Mesenchymal stem cell (in vitro differentiated cells and primary cell): ENCODE results near the gene PRKG1.

Experiments used
- DNase-seq: peaks from one replicate; pipeline ENCODE4 v3.0.0-alpha.2; 2013
- H2AFZ ChIP-seq: one replicate; pipeline ENCODE4 v1.6.1; 2013; ENCODE audit warnings: low read depth, mild to moderate bottlenecking, control low read depth, inconsistent platforms, low read length, moderate library complexity
- H2AK5ac ChIP-seq: 2 replicates; pipeline ENCODE4 v1.6.1; 2013; ENCODE audit warnings: low read length, moderate library complexity, mild to moderate bottlenecking, inconsistent platforms; ENCODE audit not compliant: severe bottlenecking
- H2BK120ac ChIP-seq: one replicate; pipeline ENCODE4 v1.6.1; 2013; ENCODE audit warnings: low read depth, mild to moderate bottlenecking, inconsistent platforms, low read length, moderate library complexity
- H2BK12ac ChIP-seq, 2 experiments: one replicate each; pipeline ENCODE4 v1.6.1; 2013; ENCODE audit warnings: inconsistent platforms in 2 of 2, low read length in 2 of 2, mild to moderate bottlenecking in 2 of 2, moderate library complexity in 2 of 2, control low read depth in 1 of 2
- H2BK15ac ChIP-seq: one replicate; pipeline ENCODE4 v1.6.1; 2013; ENCODE audit warnings: mild to moderate bottlenecking, low read depth, inconsistent platforms; ENCODE audit not compliant: poor library complexity, severe bottlenecking
- H2BK5ac ChIP-seq: 2 replicates; pipeline ENCODE4 v1.6.1; 2013; ENCODE audit warnings: low read depth, mild to moderate bottlenecking, low read length, control low read depth, inconsistent platforms; ENCODE audit not compliant: poor library complexity, severe bottlenecking
- H3K14ac ChIP-seq, 2 experiments: one replicate each; pipeline ENCODE4 v1.6.1; 2013; ENCODE audit warnings: inconsistent platforms in 2 of 2, low read length in 2 of 2, control low read depth in 1 of 2, mild to moderate bottlenecking in 1 of 2, moderate library complexity in 1 of 2
- H3K18ac ChIP-seq, 2 experiments: one replicate each; pipeline ENCODE4 v1.6.1; 2013; ENCODE audit warnings: inconsistent platforms in 2 of 2, low read length in 2 of 2, control low read depth in 1 of 2, low read depth in 1 of 2, mild to moderate bottlenecking in 1 of 2
- H3K23ac ChIP-seq, 2 experiments: one replicate each; pipeline ENCODE4 v1.6.1; 2013; ENCODE audit warnings: inconsistent platforms in 2 of 2, low read length in 2 of 2, mild to moderate bottlenecking in 2 of 2, moderate library complexity in 2 of 2, control low read depth in 1 of 2
- H3K27ac ChIP-seq: 2 replicates; pipeline ENCODE4 v1.5.1; 2013; ENCODE audit warnings: mild to moderate bottlenecking, moderate library complexity, low read length, control low read depth, inconsistent platforms; ENCODE audit not compliant: poor library complexity, severe bottlenecking
- H3K27me3 ChIP-seq, 2 experiments: 2 replicates each; pipeline versions ENCODE4 v1.6.1 to v1.7.0; 2013; ENCODE audit warnings: low read length in 2 of 2, mild to moderate bottlenecking in 2 of 2, moderate library complexity in 2 of 2, control low read depth in 1 of 2, inconsistent platforms in 1 of 2; ENCODE audit not compliant: control insufficient read depth in 1 of 2, insufficient read depth in 1 of 2
- H3K36me3 ChIP-seq, 2 experiments: 2 replicates each; pipeline versions ENCODE4 v1.6.1 to v1.7.0; 2013; ENCODE audit warnings: low read length in 2 of 2, control low read depth in 1 of 2, inconsistent platforms in 1 of 2, low read depth in 1 of 2, mild to moderate bottlenecking in 1 of 2; ENCODE audit not compliant: insufficient read depth in 2 of 2, control insufficient read depth in 1 of 2
- H3K4ac ChIP-seq, 2 experiments: one replicate each; pipeline ENCODE4 v1.6.1; 2013; ENCODE audit warnings: inconsistent platforms in 2 of 2, low read length in 2 of 2, mild to moderate bottlenecking in 2 of 2, moderate library complexity in 2 of 2, control low read depth in 1 of 2, low read depth in 1 of 2
- H3K4me1 ChIP-seq: 2 replicates; pipeline ENCODE4 v1.6.1; 2013; ENCODE audit warnings: low read depth, low read length, control low read depth; ENCODE audit not compliant: control insufficient read depth, insufficient read depth
- H3K4me2 ChIP-seq: 2 replicates; pipeline ENCODE4 v1.6.1; 2013; ENCODE audit warnings: low read length, mild to moderate bottlenecking, inconsistent platforms; ENCODE audit not compliant: poor library complexity, severe bottlenecking
- H3K4me3 ChIP-seq, 2 experiments: 2 replicates each; pipeline versions ENCODE4 v1.5.1 to v1.7.0; 2013; ENCODE audit warnings: low read length in 2 of 2, mild to moderate bottlenecking in 2 of 2, control low read depth in 1 of 2, low read depth in 1 of 2; ENCODE audit not compliant: insufficient read depth in 1 of 2
- H3K79me1 ChIP-seq: replicated peaks from 2 replicates; pipeline ENCODE4 v1.6.1; 2013; ENCODE audit warnings: mild to moderate bottlenecking, control low read depth, low read length, inconsistent platforms; ENCODE audit not compliant: poor library complexity, severe bottlenecking
- H3K9ac ChIP-seq: 2 replicates; pipeline ENCODE4 v1.7.0; 2013; ENCODE audit warnings: mild to moderate bottlenecking, low read length, moderate library complexity
- H3K9me3 ChIP-seq: 2 replicates; pipeline ENCODE4 v1.7.0; 2013; ENCODE audit warnings: mild to moderate bottlenecking, low read length; ENCODE audit not compliant: control insufficient read depth
- H4K8ac ChIP-seq: one replicate; pipeline ENCODE4 v1.6.1; 2013; ENCODE audit warnings: inconsistent platforms, mild to moderate bottlenecking, low read length, moderate library complexity
- H4K91ac ChIP-seq: one replicate; pipeline ENCODE4 v1.6.1; 2013; ENCODE audit warnings: mild to moderate bottlenecking, low read length, inconsistent platforms
- WGBS: methylation state at CpG from one replicate; pipeline ENCODE4 v1.1.7; 2013; ENCODE audit warnings: mixed read lengths; 5-methylcytosine and 5-hydroxymethylcytosine counted together

PRKG1 gene

DNA sequence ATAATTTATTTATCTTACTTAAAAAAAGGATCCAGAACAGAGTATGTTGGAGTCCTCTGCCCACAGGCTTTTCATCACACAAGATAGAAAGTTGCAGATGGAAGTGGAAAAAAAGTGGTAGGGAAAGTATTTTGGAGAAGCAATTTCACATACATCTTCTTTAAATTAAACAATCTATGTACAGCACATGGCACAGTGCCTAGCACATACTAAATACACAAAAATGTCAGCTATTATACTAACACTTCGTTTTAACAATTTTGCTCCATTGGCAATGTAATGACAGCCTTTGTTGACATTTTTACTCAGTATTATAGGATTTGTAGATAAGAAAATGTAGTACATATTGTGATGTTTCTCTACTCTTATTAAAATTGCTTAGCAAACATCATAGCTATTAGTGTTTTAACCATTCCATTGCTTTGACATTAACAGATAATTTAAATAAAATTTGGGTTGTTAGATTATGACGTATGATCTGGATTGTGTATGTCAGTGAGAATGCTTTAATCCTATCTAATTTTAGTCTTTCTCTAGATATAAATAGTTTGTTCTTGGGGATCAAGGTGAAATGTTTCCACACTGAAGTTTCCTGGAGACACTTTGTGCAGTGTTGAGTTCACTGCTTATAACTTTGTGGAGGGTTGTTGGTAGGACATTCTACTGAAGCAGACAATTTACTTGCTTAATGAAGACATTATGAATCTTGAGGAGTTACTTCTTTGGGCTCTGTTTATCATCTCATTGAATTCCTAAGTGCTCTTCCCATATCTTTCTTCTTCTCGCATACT is 1037.0 kb downstream of the PRKG1 start:
- H3K9me3 ChIP-seq = no peaks in the 10 kb centered on the region
- no peaks in the 10 kb centered on the region for H3K79me1 ChIP-seq
- H3K14ac ChIP-seq = no peak overlapping the region
- no peak for DNase-seq
- no peak overlapping the region for H3K27ac ChIP-seq
- H2BK120ac ChIP-seq = no peak overlapping the region
- no peak overlapping the region for H2BK15ac ChIP-seq
- H3K27me3 ChIP-seq = no peaks in the 10 kb centered on the region
- no peaks in the 10 kb centered on the region for H3K4me1 ChIP-seq
- 40% methylated on average over 1 of the region's 3 CpGs for WGBS
- H2BK5ac ChIP-seq = no peak overlapping the region
- no peak overlapping the region for H2BK12ac ChIP-seq
- no peak overlapping the region for H3K4me2 ChIP-seq
- H3K23ac ChIP-seq = no peak overlapping the region
- no peak overlapping the region for H3K9ac ChIP-seq
- no peak overlapping the region for H2AFZ ChIP-seq
- no peak overlapping the region for H4K91ac ChIP-seq
- H4K8ac ChIP-seq = no peak overlapping the region
- no peak overlapping the region for H3K4me3 ChIP-seq
- no peaks in the 10 kb centered on the region for H3K36me3 ChIP-seq
- no peak overlapping the region for H2AK5ac ChIP-seq
- H3K18ac ChIP-seq = no peak overlapping the region
- no peak overlapping the region for H3K4ac ChIP-seq

DNA sequence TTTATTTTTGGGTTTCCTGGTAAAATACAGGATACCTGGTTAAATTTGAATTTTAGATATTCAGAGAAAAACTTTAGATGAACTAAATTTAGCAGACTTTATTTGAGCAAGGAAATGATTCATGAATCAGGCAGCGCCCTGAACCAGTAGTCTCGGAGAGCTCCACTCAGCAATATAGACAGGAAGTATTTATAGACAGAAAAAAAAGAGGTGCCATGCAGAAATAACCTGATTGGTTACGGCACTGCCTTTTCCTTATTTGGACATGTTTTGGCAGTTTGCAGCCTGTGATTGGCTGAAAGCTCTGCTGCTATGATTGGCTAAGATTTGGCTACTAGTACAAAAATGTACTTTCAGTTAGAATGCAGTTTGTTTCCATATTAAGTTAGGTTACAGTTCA is 1041.5 kb downstream of the PRKG1 start:
- Histone ChIP-seq H4K91ac (no peak overlapping the region), H3K36me3 (no peaks in the 10 kb centered on the region), H2BK5ac (no peak overlapping the region), H2BK12ac (no peak overlapping the region), H3K4ac (no peak overlapping the region), H3K27me3 (no peaks in the 10 kb centered on the region), H3K14ac (no peak overlapping the region), H3K4me3 (no peak overlapping the region), H3K4me2 (no peak overlapping the region), H2BK15ac (no peak overlapping the region), H2BK120ac (no peak overlapping the region), H2AK5ac (no peak overlapping the region), H3K23ac (no peak overlapping the region), H3K79me1 (no peaks in the 10 kb centered on the region), H2AFZ (no peak overlapping the region), H3K4me1 (no peaks in the 10 kb centered on the region), H4K8ac (no peak overlapping the region), H3K9me3 (no peaks in the 10 kb centered on the region), H3K27ac (no peak overlapping the region), H3K18ac (no peak overlapping the region), H3K9ac (no peak overlapping the region)
- no peak for DNase-seq
- 88% methylated on average over 3 of the region's 3 CpGs for WGBS

DNA sequence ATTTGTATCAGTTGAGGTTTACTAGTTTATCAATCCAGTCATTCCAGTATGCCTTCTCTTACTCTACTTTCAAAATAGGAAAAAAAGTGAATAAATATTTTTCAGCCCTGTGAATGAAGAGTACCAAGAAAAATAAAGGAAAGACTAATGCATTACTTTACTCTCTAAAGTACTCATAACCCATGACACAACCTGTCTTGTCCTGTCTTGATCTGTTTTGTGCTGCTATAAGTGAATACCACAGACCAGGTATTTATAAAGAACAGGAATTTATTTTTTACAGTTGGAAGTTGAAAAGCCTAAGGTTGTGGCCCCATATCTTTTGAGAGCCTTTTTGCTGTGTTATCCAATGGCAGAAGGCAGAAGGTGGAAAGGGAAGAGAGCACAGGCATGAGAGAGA is 1045.2 kb downstream of the PRKG1 start:
- Histone ChIP-seq H2AK5ac (no peak overlapping the region), H3K14ac (no peak overlapping the region), H3K9me3 (no peaks in the 10 kb centered on the region), H3K36me3 (no peaks in the 10 kb centered on the region), H3K4me1 (peaks cover 1% of the 10 kb centered on the region), H3K79me1 (no peaks in the 10 kb centered on the region), H4K8ac (no peak overlapping the region), H3K4ac (no peak overlapping the region), H4K91ac (no peak overlapping the region), H3K27ac (no peak overlapping the region), H3K4me3 (no peak overlapping the region), H3K18ac (no peak overlapping the region), H3K4me2 (no peak overlapping the region), H2BK5ac (no peak overlapping the region), H3K27me3 (no peaks in the 10 kb centered on the region), H2BK120ac (no peak overlapping the region), H3K23ac (no peak overlapping the region), H3K9ac (no peak overlapping the region), H2BK15ac (no peak overlapping the region), H2AFZ (no peak overlapping the region), H2BK12ac (no peak overlapping the region)
- no peak for DNase-seq

DNA sequence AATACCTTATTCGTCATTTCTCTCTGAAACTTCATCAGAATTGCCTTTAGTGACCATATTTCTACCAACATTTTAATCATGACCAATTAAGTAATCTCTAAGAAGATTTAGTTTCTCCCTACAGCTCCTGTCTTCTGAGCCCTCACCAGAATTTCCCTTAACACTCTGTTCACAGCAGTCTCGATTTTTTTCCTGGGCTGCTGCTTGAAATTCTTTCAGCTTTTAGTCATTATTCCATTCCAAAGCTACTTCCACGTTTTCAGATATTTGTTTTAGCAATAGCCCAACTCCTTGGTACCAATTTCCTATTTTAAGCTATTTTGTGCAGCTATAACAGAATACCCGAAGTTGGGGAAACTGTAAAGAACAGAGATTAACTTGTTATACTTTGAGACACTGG is 1047.4 kb downstream of the PRKG1 start:
- Histone ChIP-seq H4K8ac (no peak overlapping the region), H2BK5ac (no peak overlapping the region), H2AK5ac (no peak overlapping the region), H3K36me3 (no peaks in the 10 kb centered on the region), H3K9ac (no peak overlapping the region), H3K23ac (no peak overlapping the region), H3K4me1 (peaks cover 1% of the 10 kb centered on the region), H2BK12ac (no peak overlapping the region), H3K4me2 (peak overlapping the region; percentile 34), H3K79me1 (no peaks in the 10 kb centered on the region), H3K9me3 (no peaks in the 10 kb centered on the region), H2BK120ac (no peak overlapping the region), H2AFZ (no peak overlapping the region), H3K18ac (no peak overlapping the region), H2BK15ac (no peak overlapping the region), H4K91ac (no peak overlapping the region), H3K27me3 (no peaks in the 10 kb centered on the region), H3K4ac (no peak overlapping the region), H3K27ac (no peak overlapping the region), H3K14ac (peak overlapping the region in 1 of 2 experiments; percentile 48), H3K4me3 (no peak overlapping the region)
- no peak for DNase-seq
- WGBS = 82% methylated on average over 3 of the region's 4 CpGs
